GM18907 (cell line): ENCODE data around the gene TNFRSF12A.
"Not testable (repeated sequence)": the region's sequence is repeated elsewhere in the genome, so short reads cannot be mapped to it uniquely, and the experiment has no call there.

ENCODE experiments used
- ATAC-seq: cut with Tn5 transposase; IDR thresholded peaks from one replicate; pipeline ENCODE4 v1.9.1; 2021; ENCODE audit warnings: mild to moderate bottlenecking, moderate library complexity; ENCODE audit not compliant: unreplicated experiment

The TNFRSF12A gene

GRCh38 chr16:3045758-3046640 is 25.8 kb downstream of the TNFRSF12A start, which contains the start of gene MMP25:
Gene MMP25, plus strand, starts transcription at chr16:3046561. Its CDS starts 357 bp downstream, at chr16:3046918.
- ATAC-seq, result peak; percentile 48

- ATAC-seq, result no peak
Observed at GRCh38 chr16:3046641-3047386, 26.6 kb downstream of the TNFRSF12A start.

- no peak for ATAC-seq
Observed at GRCh38 chr16:3047387-3047720, 27.2 kb downstream of the TNFRSF12A start.

- ATAC-seq, result no peak
Observed at GRCh38 chr16:3049921-3050481, 29.8 kb downstream of the TNFRSF12A start.

- no peak for ATAC-seq
Observed at GRCh38 chr16:3050487-3050886, 30.3 kb downstream of the TNFRSF12A start.

DNA sequence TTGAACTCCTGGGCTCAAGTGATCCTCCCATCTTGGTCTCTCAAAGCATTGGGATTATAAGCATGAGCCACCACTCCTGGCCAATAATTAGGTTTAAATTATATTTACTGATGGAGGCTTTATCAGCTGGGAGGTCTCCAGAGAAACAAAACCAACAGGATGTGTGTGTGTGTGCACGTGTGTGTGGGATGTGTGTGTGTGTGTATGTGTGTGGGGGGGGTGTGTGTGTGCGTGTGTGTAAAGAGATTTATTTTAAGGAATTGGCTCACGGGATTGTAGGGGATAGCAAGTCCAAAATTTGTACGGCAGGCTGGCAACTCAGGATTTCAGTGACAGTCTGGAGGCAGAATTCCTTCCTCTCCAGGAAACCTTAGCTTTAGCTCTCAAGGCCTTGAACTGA is 30.8 kb downstream of the TNFRSF12A start:
- ATAC-seq, result no peak

GRCh38 chr16:3051494-3051893 is 31.3 kb downstream of the TNFRSF12A start:
- no peak for ATAC-seq

- ATAC-seq, result not testable (repeated sequence)
Observed at GRCh38 chr16:3052571-3053329, 32.6 kb downstream of the TNFRSF12A start.

GRCh38 chr16:3053330-3053710 is 33.2 kb downstream of the TNFRSF12A start:
- ATAC-seq, result not testable (repeated sequence)

- ATAC-seq, result no peak
Observed at GRCh38 chr16:3054965-3055733, 35.0 kb downstream of the TNFRSF12A start.

DNA sequence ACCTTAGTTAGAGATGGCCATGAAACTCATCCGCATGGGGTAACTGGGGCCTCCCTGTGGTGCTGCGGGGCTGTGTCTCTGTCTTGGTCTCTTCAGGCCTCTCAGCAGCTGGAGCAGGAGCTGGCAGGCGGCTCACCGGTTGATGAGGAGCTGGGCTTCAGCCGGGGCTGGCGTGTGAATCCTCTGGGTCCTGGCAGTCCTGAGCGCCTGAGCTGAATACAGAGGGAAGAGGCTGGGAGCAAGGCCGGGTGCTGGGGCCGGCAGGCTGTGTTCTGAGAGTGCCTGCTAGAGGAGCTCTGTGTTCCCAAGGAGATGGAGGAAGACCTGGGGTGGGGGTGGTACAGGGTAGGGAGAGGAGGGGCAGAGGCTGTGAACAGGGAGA is 35.6 kb downstream of the TNFRSF12A start:
- ATAC-seq, result not testable (repeated sequence)

- no peak for ATAC-seq
Observed at GRCh38 chr16:3056336-3057180, 36.4 kb downstream of the TNFRSF12A start.

DNA sequence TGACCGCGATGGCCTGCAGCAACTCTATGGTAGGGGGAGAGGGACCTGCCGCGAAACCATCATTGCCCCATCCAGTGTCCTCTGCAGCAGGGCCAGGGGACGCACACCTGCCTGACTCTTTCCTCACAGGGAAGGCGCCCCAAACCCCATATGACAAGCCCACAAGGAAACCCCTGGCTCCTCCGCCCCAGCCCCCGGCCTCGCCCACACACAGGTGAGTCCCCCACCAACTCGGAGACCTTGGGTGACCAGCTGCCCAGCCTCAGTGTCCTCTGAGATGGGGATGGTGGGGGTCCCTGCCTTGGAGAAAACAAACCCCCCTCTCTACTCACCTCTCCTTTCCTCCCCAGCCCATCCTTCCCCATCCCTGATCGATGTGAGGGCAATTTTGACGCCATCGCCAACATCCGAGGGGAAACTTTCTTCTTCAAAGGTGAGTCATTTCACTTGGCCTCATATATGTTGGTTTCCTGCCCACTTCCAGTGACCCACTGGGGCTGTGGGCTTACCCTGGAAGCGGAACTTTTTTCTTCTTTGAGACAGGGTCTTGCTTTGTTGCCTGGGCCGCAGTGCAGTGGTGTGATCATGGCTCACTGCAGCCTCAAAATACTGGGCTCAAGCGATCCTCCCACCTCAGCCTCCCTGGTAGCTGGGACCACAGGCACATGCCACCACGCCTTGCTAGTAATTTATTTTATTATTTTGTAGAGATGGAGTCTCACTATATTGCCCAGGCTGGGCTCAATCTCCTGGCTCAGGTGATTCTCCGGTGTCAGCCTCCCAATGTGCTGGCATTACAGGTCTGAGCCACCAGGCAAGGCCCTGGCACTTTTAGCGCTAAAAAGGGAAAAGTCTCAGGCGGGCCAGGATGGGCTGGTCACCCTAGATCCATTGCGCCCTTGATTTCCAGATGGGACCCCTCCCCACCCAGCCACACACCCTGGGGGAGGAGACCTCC is 37.3 kb downstream of the TNFRSF12A start:
- ATAC-seq, result no peak

DNA sequence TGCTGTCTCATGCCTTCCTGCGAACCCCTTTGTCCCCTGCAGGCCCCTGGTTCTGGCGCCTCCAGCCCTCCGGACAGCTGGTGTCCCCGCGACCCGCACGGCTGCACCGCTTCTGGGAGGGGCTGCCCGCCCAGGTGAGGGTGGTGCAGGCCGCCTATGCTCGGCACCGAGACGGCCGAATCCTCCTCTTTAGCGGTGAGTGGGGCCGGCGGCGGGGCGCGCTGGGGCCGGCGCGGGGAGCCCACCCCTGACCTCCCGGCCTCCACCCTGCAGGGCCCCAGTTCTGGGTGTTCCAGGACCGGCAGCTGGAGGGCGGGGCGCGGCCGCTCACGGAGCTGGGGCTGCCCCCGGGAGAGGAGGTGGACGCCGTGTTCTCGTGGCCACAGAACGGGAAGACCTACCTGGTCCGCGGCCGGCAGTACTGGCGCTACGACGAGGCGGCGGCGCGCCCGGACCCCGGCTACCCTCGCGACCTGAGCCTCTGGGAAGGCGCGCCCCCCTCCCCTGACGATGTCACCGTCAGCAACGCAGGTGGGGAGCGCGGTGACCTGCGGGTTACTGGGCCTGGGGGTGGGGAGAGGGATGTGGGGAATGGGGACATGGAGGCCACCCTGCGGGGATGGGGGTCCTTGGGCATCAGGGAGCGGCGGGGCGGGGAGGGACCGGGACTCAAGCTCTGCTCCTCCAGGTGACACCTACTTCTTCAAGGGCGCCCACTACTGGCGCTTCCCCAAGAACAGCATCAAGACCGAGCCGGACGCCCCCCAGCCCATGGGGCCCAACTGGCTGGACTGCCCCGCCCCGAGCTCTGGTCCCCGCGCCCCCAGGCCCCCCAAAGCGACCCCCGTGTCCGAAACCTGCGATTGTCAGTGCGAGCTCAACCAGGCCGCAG is 38.2 kb downstream of the TNFRSF12A start:
- peak; percentile 13 for ATAC-seq

DNA sequence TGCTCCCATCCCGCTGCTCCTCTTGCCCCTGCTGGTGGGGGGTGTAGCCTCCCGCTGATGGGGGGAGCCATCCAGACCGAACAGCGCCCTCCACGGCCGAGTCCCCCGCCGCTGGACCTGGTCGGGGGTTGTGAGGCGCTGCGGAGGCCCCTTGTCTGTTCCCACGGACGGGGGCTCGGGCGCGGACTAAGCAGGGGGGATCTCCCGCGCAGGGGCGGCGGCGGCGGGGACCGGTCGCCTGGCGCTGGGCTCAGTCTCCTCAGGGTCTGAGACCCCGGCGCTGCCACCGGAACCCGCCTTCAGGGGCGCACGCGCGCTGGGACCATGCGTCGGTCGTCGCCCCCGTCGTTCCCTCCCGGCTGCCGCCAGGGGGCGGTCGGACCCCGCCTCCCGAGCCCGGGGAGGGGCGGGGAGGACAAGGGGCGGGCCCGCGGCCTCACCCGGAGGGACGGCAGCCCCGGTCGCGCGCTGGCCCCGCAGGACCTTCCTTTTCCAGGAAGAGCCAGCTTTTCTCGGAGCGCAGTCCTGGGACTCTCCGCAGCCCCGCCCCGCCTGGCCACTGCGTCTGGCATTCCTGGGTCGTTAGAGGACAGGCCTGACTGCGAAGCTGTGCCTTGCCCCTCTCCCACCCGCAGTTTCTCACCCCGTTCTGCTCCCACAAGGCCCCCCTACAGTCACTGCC is 39.0 kb downstream of the TNFRSF12A start:
- peak; percentile 75 for ATAC-seq

GRCh38 chr16:3059723-3060242 is 39.6 kb downstream of the TNFRSF12A start:
- peak; percentile 2 for ATAC-seq
